Loucy (cell line): ENCODE measurements around the gene LBH.

Source experiments
- H2AFZ ChIP-seq: fragments of 200-600 bp; sonication (generic); 2 replicates; pipeline ENCODE4 v1.6.0; 2016; ENCODE audit warnings: antibody characterized with exemption, mild to moderate bottlenecking, low read length, moderate library complexity
- H3F3A ChIP-seq: fragments of 200-600 bp; 2 replicates; pipeline ENCODE4 v1.6.0; 2016; ENCODE audit warnings: antibody characterized with exemption, low read depth, mild to moderate bottlenecking
- H3K27me3 ChIP-seq: fragments of 200-600 bp; sonication (generic); 2 replicates; pipeline ENCODE4 v1.6.1; 2014; ENCODE audit warnings: low read length, mild to moderate bottlenecking; ENCODE audit not compliant: insufficient read depth, poor library complexity, severe bottlenecking
- H3K36me3 ChIP-seq: fragments of 200-600 bp; sonication (generic); 2 replicates; pipeline ENCODE4 v1.6.1; 2016; ENCODE audit warnings: low read length; ENCODE audit not compliant: insufficient read depth
- H3K4me1 ChIP-seq: fragments of 200-600 bp; sonication (generic); 2 replicates; pipeline ENCODE4 v1.5.1; 2014; ENCODE audit warnings: low read length, mild to moderate bottlenecking; ENCODE audit not compliant: insufficient read depth, poor library complexity, severe bottlenecking
- H3K4me2 ChIP-seq: fragments of 200-600 bp; sonication (generic); 2 replicates; pipeline ENCODE4 v1.6.0; 2014; ENCODE audit warnings: antibody characterized with exemption, low read length, low read depth, mild to moderate bottlenecking; ENCODE audit not compliant: poor library complexity, severe bottlenecking
- H3K4me3 ChIP-seq: fragments of 200-600 bp; sonication (generic); 2 replicates; pipeline ENCODE4 v1.5.1; 2014; ENCODE audit warnings: low read length, mild to moderate bottlenecking, mixed read lengths; ENCODE audit not compliant: poor library complexity, severe bottlenecking
- H3K79me2 ChIP-seq: fragments of 200-600 bp; sonication (generic); 2 replicates; pipeline ENCODE4 v1.6.1; 2014; ENCODE audit warnings: low read length; ENCODE audit not compliant: insufficient read depth
- H3K9ac ChIP-seq: fragments of 200-600 bp; sonication (generic); 2 replicates; pipeline ENCODE4 v1.6.0; 2014; ENCODE audit warnings: mild to moderate bottlenecking, low read depth, low read length, moderate library complexity; ENCODE audit not compliant: poor library complexity, severe bottlenecking
- H3K9me2 ChIP-seq: fragments of 200-600 bp; sonication (generic); replicated peaks from 2 replicates; pipeline ENCODE4 v1.6.1; 2016; ENCODE audit warnings: low read depth, low read length, mixed read lengths
- H3K9me3 ChIP-seq: fragments of 200-600 bp; sonication (generic); 2 replicates; pipeline ENCODE4 v1.6.1; 2014; ENCODE audit warnings: mild to moderate bottlenecking, antibody characterized with exemption, low read length, low read depth; ENCODE audit not compliant: insufficient read depth
- H4K20me1 ChIP-seq: fragments of 200-600 bp; sonication (generic); 2 replicates; pipeline ENCODE4 v1.6.0; 2014; ENCODE audit warnings: antibody characterized with exemption, low read length, mild to moderate bottlenecking; ENCODE audit not compliant: insufficient read depth, poor library complexity, severe bottlenecking
- CTCF ChIP-seq: fragments of 200-600 bp; sonication (generic); conservative IDR thresholded peaks from 2 replicates; pipeline ENCODE4 v1.5.1; 2014; ENCODE audit warnings: mild to moderate bottlenecking, antibody characterized with exemption, low read length
- EZH2phosphoT487 ChIP-seq: fragments of 200-600 bp; IDR thresholded peaks from 2 replicates; pipeline ENCODE4 v1.6.1; 2018; ENCODE audit warnings: antibody characterized with exemption, mild to moderate bottlenecking, moderate library complexity, borderline replicate concordance

The LBH gene

DNA sequence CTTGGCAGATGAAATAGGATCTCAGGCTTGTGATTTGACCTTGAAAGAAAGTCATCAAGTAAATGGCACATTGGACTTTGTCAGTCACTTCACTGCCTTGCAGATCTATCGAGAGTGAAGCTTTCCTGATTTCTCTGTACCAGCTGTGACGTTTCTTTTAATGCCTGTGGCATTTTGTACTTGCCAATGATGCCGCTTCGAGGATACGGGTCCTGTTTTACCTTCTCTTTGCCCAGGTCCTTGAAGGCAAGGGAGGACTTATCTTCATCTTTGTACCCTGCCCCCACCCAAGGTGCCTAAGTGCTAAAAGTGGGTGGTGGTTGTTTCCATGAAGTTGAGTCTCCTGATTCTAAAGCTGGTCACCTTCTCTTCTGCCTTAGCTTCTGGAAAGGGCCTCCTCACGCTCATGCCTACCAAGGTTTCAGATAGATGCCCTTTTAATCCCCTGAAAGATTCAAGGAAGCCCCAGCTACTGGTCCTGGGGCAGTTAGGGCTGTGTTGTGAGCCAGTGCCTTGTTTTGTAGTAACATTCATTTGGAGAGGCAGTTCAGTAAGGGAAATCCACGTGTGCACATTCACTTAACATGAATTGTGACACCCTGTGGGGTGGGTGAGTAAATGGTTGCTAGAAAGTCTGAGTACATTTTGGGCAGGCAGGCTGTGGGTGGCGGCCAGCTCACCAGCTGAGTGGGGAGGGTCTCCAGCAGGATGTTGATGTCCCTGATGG lies 6.1 kb downstream of the LBH start:
- H3F3A ChIP-seq, result no peaks in the 10 kb centered on the region
- H3K36me3 ChIP-seq, result peaks cover 24% of the 10 kb centered on the region; the same call in 1 of the 2 replicates
- peaks cover 81% of the 10 kb centered on the region for H3K4me1 ChIP-seq
- peaks cover 94% of the 10 kb centered on the region for H3K79me2 ChIP-seq
- TF ChIP-seq CTCF, result no peak
- no peak for TF ChIP-seq EZH2phosphoT487
- no peaks in the 10 kb centered on the region for H3K9me2 ChIP-seq
- no peaks in the 10 kb centered on the region for H3K9me3 ChIP-seq
- H3K4me2 ChIP-seq, result peak overlapping the region; percentile 91
- H3K9ac ChIP-seq, result no peak overlapping the region
- H4K20me1 ChIP-seq, result peaks cover 66% of the 10 kb centered on the region
- no peak overlapping the region for H2AFZ ChIP-seq
- no peaks in the 10 kb centered on the region for H3K27me3 ChIP-seq
- peak overlapping the region; percentile 11 for H3K4me3 ChIP-seq

DNA sequence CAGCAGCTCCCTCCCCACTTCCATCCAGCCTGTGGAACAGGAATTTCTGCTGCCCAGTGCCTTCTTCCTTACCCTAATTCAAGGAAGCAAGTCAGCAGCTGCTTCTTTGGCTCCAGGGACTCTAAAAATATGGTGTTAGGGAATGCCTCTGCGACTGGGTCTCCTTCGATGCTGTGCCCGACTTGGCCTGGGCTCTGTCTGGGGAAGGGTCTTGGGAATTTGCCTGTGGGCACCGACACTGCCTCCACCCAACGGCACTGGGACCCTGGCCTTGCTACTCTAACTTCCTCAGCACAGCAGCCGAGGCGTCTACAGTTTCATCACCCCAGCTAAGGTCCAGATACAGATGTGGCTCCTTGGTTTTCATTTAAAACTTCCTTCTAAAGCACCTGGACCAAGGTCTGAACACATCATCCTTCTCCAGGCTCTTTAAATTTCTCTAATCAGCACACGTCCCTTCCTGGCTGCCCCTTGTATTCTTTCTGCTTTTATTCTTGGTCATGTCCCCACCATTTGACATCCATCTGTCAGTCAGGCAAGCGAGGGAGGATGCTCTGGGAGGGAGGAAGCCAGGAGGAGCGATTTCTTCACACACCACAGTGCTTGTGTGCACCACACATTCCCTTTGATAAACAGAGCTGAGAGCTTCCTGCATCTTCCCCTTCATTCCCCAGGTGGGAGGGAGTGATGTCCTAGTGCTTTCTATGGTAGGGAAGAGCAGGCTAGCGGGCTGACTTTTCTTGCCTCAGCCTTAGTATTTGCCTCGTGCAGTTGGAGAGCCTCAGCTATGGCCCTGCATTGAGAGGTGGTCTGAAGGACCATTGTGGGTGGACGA lies 6.8 kb downstream of the LBH start:
- peaks cover 75% of the 10 kb centered on the region for H3K4me1 ChIP-seq
- H2AFZ ChIP-seq, result no peak overlapping the region
- no peak overlapping the region for H3K9ac ChIP-seq
- H3F3A ChIP-seq, result no peaks in the 10 kb centered on the region
- H3K27me3 ChIP-seq, result no peaks in the 10 kb centered on the region
- H3K9me3 ChIP-seq, result no peaks in the 10 kb centered on the region
- no peak for TF ChIP-seq CTCF
- H3K36me3 ChIP-seq, result peaks cover 24% of the 10 kb centered on the region; the same call in 1 of the 2 replicates
- H3K79me2 ChIP-seq, result peaks cover 94% of the 10 kb centered on the region
- H4K20me1 ChIP-seq, result peaks cover 59% of the 10 kb centered on the region
- no peaks in the 10 kb centered on the region for H3K9me2 ChIP-seq
- peak overlapping the region; percentile 91 for H3K4me2 ChIP-seq
- H3K4me3 ChIP-seq, result no peak overlapping the region

GRCh38 chr2:30239308-30239985 lies 8.1 kb downstream of the LBH start:
- Histone ChIP-seq H3K9me3 (no peaks in the 10 kb centered on the region), H3K4me3 (peak overlapping the region; percentile 57), H4K20me1 (peaks cover 46% of the 10 kb centered on the region), H3K79me2 (peaks cover 94% of the 10 kb centered on the region), H3K9me2 (no peaks in the 10 kb centered on the region), H3K36me3 (peaks cover 34% of the 10 kb centered on the region; the same call in 1 of the 2 replicates), H3F3A (no peaks in the 10 kb centered on the region), H3K9ac (peak overlapping the region; percentile 22), H3K4me1 (peaks cover 72% of the 10 kb centered on the region), H2AFZ (no peak overlapping the region), H3K4me2 (peak overlapping the region; percentile 69), H3K27me3 (no peaks in the 10 kb centered on the region)
- no peak for TF ChIP-seq EZH2phosphoT487
- TF ChIP-seq CTCF, result peak; percentile 98
